AML-193 (cell line): ENCODE results near the gene FUT4.
"Not testable (repeated sequence)": the region's sequence is repeated elsewhere in the genome, so short reads cannot be mapped to it uniquely, and the experiment has no call there.

Experiments used
- DNase-seq, 2 experiments: peaks; one replicate each; lab custom pipeline; 2025; lab: John Stamatoyannopoulos, UW

The FUT4 gene, protein sequence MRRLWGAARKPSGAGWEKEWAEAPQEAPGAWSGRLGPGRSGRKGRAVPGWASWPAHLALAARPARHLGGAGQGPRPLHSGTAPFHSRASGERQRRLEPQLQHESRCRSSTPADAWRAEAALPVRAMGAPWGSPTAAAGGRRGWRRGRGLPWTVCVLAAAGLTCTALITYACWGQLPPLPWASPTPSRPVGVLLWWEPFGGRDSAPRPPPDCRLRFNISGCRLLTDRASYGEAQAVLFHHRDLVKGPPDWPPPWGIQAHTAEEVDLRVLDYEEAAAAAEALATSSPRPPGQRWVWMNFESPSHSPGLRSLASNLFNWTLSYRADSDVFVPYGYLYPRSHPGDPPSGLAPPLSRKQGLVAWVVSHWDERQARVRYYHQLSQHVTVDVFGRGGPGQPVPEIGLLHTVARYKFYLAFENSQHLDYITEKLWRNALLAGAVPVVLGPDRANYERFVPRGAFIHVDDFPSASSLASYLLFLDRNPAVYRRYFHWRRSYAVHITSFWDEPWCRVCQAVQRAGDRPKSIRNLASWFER

DNA sequence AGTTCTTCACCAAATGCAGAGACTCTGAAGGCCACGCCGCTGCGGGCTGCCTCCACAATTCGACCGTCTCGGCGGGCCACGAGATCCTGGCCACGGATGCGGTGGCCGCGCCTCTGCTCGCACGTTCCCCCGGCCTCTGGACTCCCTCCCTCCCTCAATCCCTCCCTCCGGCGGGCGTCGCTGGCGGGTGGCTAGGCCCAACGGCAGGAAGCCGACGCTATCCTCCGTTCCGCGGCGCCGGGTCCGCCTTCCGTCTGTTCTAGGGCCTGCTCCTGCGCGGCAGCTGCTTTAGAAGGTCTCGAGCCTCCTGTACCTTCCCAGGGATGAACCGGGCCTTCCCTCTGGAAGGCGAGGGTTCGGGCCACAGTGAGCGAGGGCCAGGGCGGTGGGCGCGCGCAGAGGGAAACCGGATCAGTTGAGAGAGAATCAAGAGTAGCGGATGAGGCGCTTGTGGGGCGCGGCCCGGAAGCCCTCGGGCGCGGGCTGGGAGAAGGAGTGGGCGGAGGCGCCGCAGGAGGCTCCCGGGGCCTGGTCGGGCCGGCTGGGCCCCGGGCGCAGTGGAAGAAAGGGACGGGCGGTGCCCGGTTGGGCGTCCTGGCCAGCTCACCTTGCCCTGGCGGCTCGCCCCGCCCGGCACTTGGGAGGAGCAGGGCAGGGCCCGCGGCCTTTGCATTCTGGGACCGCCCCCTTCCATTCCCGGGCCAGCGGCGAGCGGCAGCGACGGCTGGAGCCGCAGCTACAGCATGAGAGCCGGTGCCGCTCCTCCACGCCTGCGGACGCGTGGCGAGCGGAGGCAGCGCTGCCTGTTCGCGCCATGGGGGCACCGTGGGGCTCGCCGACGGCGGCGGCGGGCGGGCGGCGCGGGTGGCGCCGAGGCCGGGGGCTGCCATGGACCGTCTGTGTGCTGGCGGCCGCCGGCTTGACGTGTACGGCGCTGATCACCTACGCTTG is at the start of gene FUT4:
Gene FUT4 (plus strand): TSS at position 227 of the 951 bp plus-strand sequence. CDS start 213 bp downstream, at position 440.
- DNase-seq = peak; percentile 86 to 87

DNA sequence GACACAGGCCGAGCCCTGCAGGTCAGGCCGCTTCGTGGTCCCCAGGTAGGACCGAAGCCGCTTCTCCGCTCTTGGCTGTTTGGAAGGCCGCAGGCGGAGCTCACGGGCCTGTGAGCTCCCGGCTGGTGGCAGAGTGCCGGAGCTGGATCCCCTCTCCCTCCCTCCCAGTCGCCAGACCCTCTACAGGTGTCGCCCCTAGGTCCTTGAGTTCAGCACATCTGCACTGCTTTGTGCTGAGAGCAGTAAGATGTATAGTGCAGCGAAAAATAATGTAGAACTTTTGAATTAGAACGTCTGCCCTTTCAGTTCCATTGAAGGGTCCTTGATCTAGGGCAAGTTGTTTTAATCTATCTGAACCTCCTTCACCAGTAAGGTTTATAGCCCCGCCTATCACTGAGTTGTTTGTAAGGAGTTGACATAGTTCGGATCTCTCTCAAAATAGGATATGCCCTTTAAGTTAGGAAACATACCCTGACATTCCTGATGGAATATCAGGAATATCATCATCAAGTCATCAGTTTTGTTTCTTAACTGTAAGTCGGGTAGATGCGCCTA is 49.5 kb upstream of the FUT4 start:
- DNase-seq = no peak

DNA sequence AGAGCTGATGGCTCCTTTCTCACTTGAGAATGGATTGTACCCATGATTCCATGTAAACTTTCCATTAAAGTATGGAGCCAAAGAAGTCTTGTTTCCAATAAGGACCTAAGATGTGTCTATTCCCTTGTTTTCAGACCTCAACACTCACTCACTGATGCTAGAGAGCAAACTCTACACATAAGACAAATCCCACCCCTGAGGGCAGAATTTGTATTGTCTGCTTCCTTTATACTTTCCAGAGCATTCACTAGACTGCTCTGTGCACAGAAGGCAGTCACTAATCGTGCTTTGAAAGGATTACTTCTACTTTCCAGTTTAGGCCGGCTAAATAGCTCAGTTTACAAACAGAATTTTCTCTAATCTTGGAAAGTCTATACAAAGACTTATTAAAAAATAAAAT is 43.5 kb upstream of the FUT4 start:
- DNase-seq = no peak

DNA sequence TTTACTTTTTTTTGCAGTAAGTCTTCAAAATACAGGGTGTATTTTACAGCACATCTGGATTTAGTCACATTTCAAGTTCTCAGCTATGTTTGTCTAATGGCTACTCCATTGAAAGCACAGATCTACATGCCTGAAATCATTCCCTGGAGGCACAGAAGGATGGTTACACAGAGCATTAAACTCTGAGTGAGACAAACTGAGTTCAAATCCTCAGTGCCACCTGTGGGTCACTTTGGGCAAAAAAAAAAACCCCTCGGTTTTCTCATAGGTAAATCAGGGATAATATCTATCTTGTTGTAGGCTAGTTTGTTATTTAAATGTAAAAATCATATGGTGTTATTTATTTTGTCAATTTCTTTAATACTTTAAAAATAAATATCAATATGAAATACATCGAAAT is 42.2 kb upstream of the FUT4 start:
- no peak for DNase-seq

DNA sequence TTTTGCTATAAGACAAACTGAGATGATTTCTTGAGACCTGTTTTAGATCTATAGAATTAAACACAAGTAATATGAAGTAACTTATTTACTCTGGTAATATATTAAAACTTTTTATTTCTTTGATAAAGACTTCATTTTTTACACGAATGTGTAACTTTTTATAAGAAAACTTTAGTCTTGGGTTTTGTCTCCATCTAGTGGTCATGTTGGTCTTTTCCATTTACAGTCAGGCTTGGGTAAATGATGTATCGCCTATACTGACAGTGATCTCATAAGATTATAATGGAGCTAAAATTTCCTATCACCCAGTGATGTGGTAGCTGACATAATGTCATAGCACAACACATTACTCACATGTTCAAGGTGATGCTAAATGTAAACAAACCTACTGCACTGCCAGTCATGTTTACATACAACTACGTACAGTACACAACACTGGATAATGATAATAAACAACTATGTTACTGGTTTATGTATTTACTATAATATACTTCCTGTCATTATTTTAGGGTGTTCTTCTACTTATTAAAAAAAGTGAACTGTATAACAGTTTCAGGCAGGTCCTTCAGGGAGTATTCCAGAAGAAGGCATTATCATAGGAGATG is 38.9 kb upstream of the FUT4 start:
- peak; percentile 58 to 65 for DNase-seq

DNA sequence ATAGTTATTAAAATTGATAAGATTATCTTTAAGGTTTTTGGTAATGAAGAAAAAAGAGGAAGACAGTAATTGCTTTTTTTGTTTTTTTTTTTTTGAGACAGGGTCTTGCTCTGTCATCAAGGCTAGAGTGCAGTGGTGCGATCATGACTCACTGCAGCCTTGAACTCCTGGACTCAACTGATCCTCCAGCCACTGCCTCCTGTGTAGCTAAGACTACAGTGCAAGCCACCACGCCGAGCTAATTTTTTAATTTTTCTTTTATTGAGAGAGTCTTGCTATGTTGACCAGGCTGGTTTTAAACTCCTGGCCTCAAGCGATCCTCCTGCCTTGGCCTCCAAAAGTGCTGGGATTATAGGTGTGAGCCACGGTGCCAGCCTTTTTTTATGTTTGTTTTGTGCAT is 37.2 kb upstream of the FUT4 start:
- DNase-seq = not testable (repeated sequence)

DNA sequence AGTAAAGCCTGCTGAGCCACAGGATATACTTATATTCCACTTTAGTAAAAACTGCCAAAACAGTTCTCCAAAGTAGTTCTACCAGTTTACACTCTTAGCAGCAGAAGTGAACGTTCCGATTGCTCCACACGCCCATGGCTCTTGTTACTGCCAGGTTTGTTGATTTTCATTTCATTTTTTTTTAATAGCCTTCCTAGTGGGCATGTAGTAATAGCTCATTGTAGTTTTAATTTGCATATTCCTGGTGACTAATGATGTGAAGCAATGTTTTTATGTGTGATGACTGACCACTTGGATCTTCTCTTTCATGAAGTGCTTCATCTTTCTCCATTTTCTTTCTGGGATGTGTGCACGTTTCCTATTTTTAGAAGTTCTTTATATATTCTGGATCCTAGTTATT is 36.2 kb upstream of the FUT4 start:
- DNase-seq = no peak

DNA sequence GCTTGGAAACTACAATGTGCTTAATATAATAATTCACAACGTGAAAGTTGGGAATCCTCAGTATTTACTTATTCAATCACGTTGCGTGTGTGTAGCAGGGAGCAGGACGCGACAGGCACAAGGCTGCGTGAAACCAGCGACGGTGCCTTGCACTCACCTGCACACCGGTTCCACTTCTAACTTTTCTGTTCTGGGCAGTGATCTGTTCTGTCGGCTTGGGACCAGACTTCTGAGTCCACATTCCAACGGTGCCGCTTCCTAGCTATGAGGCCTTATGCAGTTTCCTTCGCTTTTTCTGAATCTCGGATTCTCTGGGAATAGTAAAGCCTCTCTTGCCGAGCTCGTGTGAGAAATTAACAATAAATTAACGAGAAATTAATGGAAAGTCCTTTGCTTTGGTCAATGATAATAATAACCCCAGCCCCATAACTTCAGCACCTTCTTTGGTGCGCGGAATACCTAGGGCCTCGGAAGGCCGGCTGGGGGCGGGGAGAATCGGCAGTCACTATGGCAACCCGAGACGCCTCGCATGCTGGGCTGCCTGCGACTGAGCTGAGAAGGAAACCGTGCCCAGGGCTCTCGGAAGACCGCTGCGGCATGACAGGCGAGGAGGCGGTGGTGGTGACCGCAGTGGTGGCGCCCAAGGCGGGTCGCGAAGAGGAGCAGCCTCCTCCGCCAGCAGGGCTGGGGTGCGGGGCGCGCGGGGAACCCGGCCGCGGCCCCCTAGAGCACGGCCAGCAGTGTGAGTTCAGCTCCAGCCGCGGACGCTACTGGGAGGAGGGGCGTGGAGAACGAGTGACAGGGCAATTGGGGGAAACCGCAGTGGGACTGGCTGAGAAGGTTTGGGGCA is 31.6 kb upstream of the FUT4 start, which contains the start of gene C11orf97:
Gene C11orf97 (plus strand): TSS at position 530 of the 850 bp plus-strand sequence. CDS start 68 bp downstream, at position 598.
- peak; percentile 16 to 23 for DNase-seq

DNA sequence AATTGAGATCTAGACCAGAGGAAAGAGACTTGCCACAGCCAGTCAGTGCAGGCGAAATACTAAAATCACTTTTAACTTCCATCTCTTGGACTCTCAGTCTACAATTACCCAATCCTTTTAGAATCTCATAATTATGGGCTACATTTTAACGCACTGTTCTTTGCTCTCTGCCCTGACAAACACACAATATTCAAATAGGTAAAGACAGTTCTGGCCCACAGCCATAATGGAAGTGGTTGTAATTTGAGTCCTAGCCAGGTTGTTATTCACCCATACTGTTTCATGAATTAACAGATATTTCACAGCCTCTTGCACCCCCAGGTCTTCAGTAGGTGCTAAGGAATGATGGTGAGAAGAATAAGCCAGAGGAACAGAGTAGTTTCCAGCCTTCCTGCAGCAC is 30.6 kb upstream of the FUT4 start:
- peak; percentile 34 to 44 for DNase-seq

DNA sequence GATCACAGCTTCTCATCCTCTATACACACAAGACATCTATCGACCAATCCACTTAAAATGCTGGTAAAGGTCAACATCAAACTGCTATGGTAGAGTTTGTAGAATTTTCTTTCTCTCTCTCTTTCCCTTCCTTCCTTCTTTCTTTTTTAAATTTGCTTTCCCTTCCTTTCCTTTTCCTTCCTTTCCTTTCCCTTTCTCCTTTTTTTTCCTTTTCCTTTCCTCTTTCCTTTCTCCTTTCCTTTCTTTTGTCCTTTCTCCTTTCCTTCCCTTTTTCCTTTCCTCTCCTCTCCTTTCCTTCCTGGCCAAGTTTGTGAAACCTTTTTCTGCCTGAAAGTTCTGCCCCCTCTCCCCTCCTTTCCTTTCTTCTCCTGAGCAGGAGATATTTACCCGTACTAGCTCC is 28.3 kb upstream of the FUT4 start:
- DNase-seq = no peak

DNA sequence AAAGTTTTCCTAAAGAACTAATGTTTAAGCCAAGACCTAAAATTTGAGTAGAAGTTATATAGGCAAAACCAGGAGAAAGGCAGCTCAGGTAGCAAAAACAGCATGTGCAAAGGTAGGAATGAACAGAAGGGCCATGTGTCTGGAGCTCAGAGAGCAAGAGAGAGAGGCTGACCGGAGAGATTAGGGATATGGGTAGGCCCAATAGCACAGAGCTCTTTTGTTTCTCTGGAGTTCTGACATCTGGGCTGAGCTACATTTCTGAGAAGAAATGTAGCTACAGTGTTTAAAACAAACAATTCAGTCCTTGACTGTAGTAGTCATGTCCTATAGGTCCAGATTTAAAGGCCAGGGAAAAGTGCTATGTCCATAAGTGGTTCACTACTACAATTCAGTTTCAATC is 27.0 kb upstream of the FUT4 start:
- no peak for DNase-seq

DNA sequence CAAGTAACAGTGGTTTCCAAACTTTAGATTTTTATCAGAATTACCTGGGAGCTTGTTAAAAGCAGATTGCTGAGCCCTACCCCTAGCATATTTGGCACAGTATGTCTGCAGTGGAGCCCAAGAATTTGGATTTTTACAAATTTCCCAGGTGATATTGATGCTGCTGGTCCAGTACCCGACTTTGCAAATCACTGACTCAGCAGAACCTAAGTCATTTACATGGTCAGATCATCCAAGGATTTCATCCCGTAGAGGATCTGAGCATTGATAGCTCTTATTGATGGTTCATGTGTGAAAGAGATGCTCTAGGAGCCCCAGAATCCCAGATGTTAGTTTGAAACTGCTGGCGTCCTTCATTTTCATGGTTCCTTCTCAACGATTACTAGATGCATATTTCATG is 25.4 kb upstream of the FUT4 start:
- no peak for DNase-seq

DNA sequence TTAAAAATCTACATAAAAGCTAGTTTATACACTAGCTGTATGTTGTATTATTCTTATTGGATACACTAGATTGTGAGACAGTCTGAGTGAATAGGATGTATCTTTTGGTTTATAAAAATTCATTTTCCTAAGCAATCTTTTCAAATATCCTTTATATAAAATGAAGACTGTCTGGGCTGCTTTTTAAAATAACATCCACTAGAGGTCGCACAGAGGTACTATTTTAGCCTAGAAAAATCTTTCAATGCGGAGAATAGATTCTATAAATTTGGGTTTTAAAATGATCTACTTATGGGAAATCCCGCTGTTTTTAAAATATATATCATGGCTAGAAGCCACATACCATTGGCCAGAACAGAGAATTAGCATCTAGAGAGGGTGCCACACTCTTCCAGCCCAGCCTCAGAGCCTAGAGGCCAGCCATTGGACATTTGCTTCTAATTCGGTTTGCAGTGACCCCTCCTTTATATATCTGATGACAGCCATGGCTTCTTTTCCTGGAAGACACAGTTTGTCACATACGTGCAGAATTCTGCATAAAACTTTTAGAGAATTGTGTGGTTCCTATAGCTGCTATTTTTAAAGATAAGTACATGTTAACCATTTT is 24.1 kb upstream of the FUT4 start:
- peak; percentile 54 to 58 for DNase-seq

DNA sequence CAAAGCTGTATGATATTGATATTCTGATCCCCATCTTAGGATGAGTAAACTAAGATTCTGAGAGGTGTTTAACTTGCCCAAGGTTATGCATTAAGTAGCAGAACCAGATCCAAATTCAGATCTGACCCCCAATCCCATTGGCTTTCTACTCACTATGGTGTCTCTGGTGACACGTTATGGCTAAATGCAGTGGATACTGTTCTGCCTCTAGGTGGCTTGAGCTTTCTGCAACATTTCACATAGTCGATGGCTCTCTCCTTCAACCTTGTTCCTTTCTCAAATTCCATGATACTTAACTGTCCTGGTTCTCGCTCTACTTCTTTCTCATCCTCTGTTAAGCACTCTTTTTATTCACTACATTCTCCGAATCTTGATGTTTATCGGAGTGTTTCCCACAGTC is 22.0 kb upstream of the FUT4 start:
- peak; percentile 61 to 63 for DNase-seq

DNA sequence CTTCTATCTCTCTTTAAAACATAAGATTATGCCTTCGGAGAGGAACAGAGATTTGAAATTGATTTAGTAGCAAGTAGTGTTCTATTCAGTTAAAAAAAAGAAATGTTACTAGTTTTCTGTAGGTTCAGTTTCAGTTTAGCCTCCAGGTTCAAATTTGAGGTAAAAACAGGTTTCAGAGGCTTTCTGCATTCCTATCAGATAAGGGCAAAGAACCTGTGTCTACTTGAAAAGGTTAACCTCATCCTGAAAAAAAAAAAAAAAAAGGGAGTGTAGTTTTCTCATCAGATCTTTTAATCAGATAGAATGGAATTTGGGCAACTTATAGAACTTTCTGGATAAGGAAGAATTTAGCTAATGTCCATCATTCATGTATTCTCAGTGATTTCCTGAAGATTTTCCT is 19.4 kb upstream of the FUT4 start:
- no peak for DNase-seq

DNA sequence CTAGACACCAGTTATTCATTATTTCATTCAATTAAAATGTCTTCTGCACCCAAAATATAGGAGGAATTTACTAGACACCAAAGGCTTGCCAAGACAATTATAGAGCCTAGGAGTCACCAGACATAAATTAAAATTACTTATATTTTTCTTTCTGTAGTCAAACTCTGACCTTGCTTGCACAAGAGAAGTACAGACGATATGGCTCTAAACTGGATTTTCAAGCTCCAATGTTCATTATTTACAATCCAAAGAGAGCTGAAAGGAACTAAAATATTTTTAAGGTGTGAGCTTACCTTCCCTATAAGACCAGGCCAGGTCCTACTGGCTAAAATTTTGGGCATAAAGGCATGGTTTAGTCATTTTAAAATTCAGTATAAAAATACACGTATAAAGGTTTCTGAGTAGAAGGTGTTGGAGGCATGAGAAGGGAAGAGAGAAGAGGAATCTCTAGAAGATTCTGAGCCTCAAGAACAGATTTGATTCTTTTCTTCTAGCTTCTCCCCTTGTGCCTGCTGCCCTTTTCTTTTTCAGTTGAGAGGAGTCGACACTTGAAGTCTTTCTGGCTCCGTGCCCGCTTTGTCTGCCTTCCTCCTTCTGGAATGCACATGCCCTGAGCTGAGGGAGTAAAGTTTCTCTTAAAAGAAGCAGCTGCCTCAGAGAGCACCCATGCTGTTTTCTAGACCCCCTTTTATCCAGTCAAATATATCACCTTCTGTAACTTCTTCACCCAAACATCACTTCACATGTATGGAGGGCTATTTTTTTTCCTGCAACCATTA is 18.0 kb upstream of the FUT4 start:
- DNase-seq = peak; percentile 73 to 75

DNA sequence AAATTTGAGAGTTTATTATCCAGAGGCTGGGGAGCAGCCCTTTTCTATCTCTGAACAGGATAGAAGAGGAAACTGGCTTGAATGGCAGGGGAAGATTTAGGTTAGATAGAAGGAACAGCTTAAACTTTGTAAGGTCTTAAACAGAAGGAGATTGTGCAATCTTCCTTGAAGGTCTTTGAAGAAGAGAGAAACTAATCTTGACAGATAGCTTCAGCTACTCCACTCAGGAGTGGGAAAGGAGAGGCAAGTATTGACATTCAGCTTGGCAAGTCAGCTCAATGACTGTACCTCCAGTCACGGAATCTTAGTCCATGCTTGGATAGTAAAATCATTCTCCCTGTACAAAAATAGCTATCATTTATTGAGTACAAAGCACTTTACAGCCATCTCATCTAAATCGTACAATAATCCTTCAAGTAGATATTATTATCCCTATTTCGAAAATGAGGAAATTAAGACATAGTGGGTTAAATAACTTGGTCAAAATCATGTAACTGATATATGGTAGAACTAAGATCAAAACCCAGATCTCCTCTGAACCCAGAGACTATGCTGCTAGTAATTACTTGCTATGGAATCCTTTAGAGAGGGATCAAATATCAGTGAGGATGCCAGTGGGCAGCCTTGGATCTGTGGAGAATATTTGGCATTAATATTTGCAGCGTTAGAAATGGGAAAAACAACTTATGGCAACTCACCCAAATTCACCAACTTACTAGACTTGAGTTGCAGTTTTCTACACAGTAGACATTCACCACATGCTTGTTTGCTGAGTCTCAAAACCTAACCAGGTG is 16.9 kb upstream of the FUT4 start:
- peak; percentile 57 to 72 for DNase-seq

DNA sequence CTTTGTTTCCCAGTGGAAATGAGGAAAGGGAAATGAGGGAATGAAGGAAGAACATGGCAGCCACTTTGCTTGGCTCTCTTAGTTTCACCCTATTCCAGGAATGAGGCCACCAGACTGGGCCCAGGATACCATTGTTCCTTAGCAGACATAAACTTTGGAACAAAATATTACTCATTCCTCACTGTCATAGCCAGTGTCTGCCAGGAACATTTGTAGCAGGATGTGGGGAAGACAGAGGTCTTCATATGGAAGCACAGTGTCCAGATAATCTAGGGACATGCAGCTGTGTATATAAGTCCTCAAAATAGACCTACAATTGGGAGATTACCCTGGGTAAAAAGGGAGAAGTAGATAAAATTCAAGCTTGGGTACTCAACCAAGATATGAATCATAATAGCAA is 15.2 kb upstream of the FUT4 start:
- DNase-seq = no peak

DNA sequence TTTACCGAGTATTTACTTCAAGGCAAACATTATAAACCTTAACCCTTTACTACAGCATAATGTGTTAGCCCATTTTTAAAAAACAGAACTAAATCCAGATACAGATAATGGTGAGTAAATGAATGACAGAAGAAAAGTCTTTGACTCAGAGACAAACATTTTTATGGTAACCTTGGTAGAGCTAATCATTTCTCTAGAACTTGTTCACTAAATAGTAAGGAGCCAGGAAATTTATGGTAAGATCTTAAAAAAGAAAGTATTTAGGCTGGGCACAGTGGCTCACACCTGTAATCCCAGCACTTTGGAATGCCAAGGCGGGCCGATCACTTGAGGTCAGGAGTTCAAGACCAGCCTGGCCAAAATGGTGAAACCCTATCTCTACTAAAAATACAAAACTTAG is 11.5 kb upstream of the FUT4 start:
- no peak for DNase-seq
